ENCODE data around the gene C9orf78.

DNA sequence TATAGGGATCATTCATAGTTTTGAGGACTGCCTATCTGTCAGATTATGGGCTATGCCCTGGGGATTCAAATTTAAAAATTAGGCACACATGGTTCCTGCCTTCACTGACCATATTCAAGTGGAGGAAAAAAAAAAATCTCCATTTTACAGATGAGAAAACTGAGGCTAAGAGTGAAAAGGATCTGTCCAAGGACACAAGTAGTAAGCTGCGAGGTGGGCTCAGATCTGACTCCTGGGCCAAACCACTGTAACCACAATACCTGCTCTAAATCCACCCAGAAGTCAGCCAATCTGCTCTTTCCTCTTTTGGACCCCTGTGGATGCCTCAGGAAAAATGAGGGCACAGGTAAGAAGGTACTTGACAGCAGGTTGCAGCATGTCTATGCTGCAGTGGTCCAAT is 8.3 kb downstream of the C9orf78 start:
- TF ChIP-seq, protein P1, sequence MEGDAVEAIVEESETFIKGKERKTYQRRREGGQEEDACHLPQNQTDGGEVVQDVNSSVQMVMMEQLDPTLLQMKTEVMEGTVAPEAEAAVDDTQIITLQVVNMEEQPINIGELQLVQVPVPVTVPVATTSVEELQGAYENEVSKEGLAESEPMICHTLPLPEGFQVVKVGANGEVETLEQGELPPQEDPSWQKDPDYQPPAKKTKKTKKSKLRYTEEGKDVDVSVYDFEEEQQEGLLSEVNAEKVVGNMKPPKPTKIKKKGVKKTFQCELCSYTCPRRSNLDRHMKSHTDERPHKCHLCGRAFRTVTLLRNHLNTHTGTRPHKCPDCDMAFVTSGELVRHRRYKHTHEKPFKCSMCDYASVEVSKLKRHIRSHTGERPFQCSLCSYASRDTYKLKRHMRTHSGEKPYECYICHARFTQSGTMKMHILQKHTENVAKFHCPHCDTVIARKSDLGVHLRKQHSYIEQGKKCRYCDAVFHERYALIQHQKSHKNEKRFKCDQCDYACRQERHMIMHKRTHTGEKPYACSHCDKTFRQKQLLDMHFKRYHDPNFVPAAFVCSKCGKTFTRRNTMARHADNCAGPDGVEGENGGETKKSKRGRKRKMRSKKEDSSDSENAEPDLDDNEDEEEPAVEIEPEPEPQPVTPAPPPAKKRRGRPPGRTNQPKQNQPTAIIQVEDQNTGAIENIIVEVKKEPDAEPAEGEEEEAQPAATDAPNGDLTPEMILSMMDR (IDR thresholded peaks at IDR 0.05) = no peak
- TF ChIP-seq POLR2A (IDR thresholded peaks at IDR 0.05) = no peak

All from Peyer's patch (tissue), 4 donors.